Rectal smooth muscle tissue (tissue), 1 donor: Measurements from ENCODE around the gene ERAS.

Experiments
- H3K27ac ChIP-seq: one replicate; pipeline ENCODE4 v1.7.0; 2013; ENCODE audit warnings: low read depth, low read length, inconsistent platforms
- H3K27me3 ChIP-seq: one replicate; pipeline ENCODE4 v1.7.0; 2013; ENCODE audit warnings: low read length; ENCODE audit not compliant: control insufficient read depth, insufficient read depth
- H3K36me3 ChIP-seq: one replicate; pipeline ENCODE4 v1.7.0; 2013; ENCODE audit warnings: low read length; ENCODE audit not compliant: control insufficient read depth, insufficient read depth
- H3K4me1 ChIP-seq: one replicate; pipeline ENCODE4 v1.7.0; 2013; ENCODE audit warnings: low read length; ENCODE audit not compliant: control insufficient read depth, insufficient read depth
- H3K4me3 ChIP-seq: one replicate; pipeline ENCODE4 v1.7.0; 2013; ENCODE audit warnings: low read length
- H3K9ac ChIP-seq: one replicate; pipeline ENCODE4 v1.7.0; 2013; ENCODE audit warnings: low read length

ERAS gene, protein sequence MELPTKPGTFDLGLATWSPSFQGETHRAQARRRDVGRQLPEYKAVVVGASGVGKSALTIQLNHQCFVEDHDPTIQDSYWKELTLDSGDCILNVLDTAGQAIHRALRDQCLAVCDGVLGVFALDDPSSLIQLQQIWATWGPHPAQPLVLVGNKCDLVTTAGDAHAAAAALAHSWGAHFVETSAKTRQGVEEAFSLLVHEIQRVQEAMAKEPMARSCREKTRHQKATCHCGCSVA

DNA sequence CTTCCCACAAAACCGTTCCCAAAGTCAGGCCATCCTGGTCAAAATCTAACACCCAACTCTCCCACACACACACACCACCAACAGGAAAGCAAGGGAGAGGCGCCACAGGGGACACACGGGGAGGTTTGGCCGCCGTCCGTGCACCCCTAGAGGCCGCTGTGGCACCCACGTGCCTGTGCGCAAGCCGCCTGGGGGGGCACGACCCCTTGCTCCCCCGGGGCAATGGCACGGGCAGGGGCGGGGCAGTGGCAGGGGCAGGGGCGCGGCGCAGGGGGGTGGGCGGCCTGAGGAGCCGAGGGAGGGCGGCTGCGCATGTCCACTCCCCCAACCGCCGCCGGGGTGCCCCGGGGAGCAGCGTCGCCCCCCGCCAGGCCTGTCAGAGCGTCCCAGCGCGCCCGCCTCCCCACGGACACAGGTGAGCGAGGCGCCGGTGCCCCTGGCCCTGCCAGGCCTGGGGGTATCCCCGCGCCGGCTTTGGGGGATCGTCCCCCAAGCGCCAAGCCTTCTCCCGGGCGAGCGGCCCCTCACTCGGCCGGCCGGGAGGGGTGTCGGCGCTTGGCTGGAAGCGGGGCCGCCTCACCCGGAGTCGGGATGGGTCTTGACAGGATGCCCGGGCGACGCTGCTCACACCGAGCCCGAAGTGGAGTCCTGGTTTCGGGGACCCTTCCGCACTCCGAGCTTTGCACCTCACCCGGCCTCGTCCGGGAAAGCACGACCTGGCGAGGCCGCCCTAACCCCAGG is at the start of gene ERAS:
TSS of gene ERAS (plus strand) at position 379 of the 741 bp plus-strand sequence. CDS start 2,611 bp downstream, outside the sequence.
- Histone ChIP-seq H3K4me1 (no peaks in the 10 kb centered on the region), H3K27ac (no peak within 1 kb of the TSS), H3K4me3 (no peak within 1 kb of the TSS), H3K9ac (no peak within 1 kb of the TSS), H3K27me3 (peaks cover 8% of the 10 kb centered on the region), H3K36me3 (peaks cover 18% of the 10 kb centered on the region)

DNA sequence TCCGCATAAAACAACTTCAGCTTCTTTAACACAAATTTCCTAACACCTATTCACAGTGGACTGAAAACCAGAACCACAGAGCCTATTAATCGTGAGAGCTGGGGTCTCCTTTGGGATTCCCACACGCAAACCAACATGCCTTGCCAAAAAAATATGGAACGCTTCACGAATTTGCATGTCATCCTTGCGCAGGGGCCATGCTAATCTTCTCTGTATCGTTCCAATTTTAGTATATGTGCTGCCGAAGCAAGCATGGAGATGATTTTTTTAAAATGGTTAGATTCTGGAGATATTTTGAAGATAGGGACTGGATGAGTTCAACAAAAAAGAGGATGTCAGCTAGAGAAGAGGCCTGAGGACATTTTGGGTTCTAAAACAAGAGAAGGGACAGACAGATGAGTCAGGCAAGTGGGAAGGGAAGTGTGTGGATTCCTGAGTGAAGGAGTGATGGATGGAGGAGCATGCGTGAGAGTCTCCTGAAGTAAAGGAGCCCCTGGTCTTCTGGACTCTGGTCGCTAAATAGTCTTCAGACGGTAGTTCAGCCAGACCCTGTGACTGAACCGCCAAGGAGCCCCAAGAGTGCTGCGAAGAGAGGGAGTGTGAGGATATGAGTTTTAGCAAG is 49.4 kb upstream of the ERAS start:
- Histone ChIP-seq H3K4me3 (no peak overlapping the region), H3K4me1 (no peaks in the 10 kb centered on the region)

DNA sequence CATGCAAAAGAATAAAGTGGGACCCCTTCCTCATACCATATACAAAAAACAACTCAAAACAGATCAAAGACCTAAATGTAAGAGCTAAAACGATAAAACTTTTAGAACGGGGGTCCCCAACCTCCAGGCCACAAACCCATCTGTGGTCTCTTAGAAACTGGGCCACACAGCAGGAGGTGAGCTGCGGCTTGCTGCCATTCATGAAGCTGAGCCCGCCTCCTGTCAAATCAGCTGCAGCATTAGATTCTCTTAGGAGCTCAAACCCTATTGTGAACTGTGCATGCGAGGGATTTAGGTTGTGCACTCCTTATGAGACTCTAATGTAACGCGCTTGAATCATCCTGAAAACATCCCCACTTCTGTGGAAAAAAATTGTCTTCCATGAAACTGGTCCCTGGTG is 46.9 kb upstream of the ERAS start:
- Histone ChIP-seq H3K4me3 (no peak overlapping the region), H3K4me1 (no peaks in the 10 kb centered on the region), H3K36me3 (no peaks in the 10 kb centered on the region), H3K27me3 (no peaks in the 10 kb centered on the region), H3K9ac (no peak overlapping the region), H3K27ac (no peak overlapping the region)

More for the DNA sequence above, 49.4 kb upstream of the ERAS start:
- H3K9ac ChIP-seq = no peak overlapping the region
- H3K27me3 ChIP-seq = peaks cover 4% of the 10 kb centered on the region
- no peaks in the 10 kb centered on the region for H3K36me3 ChIP-seq
- no peak overlapping the region for H3K27ac ChIP-seq

DNA sequence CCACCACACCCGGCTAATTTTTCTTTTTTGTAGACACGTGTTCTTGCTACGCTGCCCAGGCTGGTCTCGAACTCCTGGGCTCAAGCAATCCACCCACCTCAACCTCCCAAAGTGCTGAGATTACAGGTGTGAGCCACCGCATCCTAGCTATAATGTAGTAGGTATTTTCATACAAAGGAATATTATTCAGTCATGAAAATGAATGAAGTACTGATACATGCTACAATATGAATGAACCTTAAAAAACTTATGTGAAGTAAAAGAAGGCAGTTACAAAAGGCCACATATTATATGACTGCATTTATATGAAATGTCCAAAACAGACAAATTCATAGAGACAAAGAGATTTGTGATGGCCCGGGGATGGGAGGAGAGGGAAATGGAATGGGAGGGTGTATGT is 44.6 kb upstream of the ERAS start:
- H3K27me3 ChIP-seq = no peaks in the 10 kb centered on the region
- no peaks in the 10 kb centered on the region for H3K36me3 ChIP-seq
- no peak overlapping the region for H3K9ac ChIP-seq
- no peaks in the 10 kb centered on the region for H3K4me1 ChIP-seq
- H3K27ac ChIP-seq = no peak overlapping the region
- no peak overlapping the region for H3K4me3 ChIP-seq

DNA sequence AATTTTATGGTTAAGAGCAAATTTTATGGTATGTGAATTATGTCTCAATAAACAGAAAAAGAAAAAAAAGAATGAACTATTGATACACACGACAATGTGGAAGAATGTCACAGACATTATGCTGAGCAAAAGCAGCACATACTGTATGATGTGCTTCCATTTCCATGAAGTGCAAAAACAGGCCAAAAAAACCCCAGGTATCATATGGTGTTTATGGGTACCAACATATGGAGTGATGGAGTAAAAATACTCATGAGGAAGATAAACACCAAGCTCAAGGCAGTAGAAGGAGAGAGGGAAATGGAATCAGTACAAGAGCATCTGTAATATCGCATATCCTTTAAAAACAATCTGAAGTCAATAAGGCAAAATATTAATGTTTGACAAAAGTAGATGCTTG is 44.1 kb upstream of the ERAS start:
- Histone ChIP-seq H3K27ac (no peak overlapping the region), H3K36me3 (no peaks in the 10 kb centered on the region), H3K4me3 (no peak overlapping the region), H3K9ac (no peak overlapping the region), H3K4me1 (no peaks in the 10 kb centered on the region), H3K27me3 (no peaks in the 10 kb centered on the region)

DNA sequence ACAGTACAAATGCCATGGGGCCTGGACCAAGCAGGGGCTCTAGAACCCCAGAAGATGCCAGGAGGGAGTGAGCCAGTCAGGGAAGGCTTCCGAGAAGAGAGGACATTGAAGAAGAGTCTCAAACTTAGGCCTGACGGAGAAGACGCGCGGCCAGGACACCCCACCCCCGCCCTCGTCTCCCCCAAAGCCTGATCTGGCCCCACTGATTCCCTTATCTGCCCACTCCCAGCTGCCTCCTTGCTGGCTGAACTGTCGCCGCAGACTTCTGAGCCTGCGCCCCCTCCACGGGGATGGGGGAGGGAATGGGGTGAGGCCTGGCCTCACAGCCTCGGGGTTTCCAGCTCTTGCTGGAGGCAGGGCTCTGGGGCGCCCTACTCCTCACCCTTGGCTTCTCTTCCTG is 43.5 kb upstream of the ERAS start:
- no peak overlapping the region for H3K9ac ChIP-seq
- no peaks in the 10 kb centered on the region for H3K27me3 ChIP-seq
- no peaks in the 10 kb centered on the region for H3K4me1 ChIP-seq
- no peak overlapping the region for H3K4me3 ChIP-seq
- no peaks in the 10 kb centered on the region for H3K36me3 ChIP-seq
- H3K27ac ChIP-seq = no peak overlapping the region

DNA sequence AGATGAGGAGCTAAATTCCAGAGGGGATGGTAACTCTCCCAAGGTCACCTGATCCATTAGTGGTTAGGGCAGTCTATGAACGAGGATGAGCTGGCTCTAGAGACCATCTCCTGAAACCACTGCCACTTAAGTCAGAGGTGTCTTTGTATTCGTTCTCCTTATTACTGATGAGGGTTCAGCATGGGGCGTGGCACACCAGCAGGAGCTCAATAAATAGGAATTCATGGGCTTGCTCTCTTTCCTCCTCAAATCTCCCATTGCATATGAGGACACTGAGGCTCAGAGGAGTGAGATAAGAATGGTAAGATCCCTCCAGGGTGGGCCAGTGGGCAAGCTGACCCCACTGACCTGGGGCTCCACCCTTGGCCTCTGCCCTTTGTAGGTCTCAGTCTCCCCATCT is 41.6 kb upstream of the ERAS start:
- Histone ChIP-seq H3K36me3 (no peaks in the 10 kb centered on the region), H3K9ac (no peak overlapping the region), H3K27ac (no peak overlapping the region), H3K4me1 (no peaks in the 10 kb centered on the region), H3K4me3 (no peak overlapping the region), H3K27me3 (peaks cover 4% of the 10 kb centered on the region)

DNA sequence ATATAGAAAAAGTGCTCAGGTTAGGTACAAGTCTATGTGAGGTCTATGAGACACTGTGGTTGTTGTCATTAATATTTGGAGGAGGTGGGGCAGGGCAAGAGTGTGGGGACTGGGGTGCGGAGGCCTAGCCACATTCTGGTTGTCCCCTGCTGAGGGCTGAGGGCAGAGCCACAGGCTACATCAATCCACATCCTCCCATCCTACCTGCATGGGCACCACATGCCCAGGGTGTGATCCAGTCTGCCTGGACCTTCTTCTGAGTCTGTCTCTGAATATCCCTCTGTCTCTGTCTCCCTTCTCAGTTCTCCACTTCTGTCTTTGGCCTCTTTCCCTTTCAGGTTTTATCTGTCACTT is 41.1 kb upstream of the ERAS start:
- Histone ChIP-seq H3K27ac (no peak overlapping the region), H3K9ac (no peak overlapping the region), H3K4me1 (no peaks in the 10 kb centered on the region), H3K36me3 (no peaks in the 10 kb centered on the region), H3K27me3 (peaks cover 4% of the 10 kb centered on the region), H3K4me3 (no peak overlapping the region)

DNA sequence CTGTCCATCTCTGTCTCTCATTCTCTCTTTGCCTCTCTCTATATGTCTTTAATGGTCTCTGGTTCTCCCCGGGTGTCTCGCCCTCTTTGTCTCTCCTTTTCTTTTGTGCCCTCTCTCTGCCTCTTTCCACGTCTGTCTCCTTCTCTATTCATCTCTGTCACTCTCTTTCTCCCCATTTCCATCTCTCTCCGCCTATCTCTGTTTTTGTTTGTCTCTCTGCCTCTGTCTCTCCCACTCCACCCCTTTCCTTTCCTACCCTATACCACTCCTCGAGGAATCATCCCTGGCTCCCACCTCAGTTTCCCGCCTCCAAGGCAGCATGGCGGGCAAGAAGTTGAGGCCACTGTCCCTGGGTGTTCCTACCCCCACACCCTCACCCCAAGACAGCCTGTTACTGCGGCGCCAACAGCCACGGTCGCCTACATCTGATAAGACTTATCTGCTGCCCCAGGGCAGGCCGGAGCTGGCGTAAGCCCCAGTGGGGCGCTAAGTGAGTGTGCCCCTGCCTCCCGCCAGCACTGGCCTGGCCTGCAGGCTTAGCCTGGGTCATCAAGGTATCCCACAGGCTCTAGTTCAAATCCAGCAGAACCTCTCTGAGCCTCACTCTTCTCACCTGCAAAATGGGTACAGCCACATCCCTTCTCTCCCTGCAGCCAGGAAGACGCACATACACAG is 40.6 kb upstream of the ERAS start:
- H3K27ac ChIP-seq = no peak overlapping the region
- H3K4me1 ChIP-seq = no peaks in the 10 kb centered on the region
- peaks cover 4% of the 10 kb centered on the region for H3K27me3 ChIP-seq
- H3K36me3 ChIP-seq = no peaks in the 10 kb centered on the region
- no peak overlapping the region for H3K9ac ChIP-seq
- no peak overlapping the region for H3K4me3 ChIP-seq

DNA sequence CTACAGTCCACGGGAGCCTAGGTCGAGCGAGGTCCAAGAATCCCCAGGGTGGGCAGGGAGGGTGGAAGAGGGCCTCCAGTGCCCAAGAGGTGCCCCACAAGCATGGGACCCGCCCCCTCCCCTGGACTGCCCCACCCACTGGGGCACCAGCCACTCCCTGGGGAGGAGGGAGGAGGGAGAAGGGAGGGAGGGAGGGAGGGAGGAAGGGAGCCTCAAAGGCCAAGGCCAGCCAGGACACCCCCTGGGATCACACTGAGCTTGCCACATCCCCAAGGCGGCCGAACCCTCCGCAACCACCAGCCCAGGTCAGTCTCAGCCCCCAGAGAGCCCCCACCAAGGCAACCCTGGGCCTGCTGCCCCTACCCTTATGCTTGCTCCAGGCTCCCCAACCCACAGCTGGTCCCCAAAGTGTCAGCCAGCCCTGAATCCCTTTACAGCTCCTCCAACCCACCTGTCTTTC is 39.9 kb upstream of the ERAS start, which contains the start of gene GATA1:
TSS of gene GATA1 (plus strand) at position 250 of the 460 bp plus-strand sequence. CDS start 4,520 bp downstream, outside the sequence.
- H3K27me3 ChIP-seq = peaks cover 4% of the 10 kb centered on the region
- H3K4me3 ChIP-seq = no peak within 1 kb of the TSS
- H3K4me1 ChIP-seq = no peaks in the 10 kb centered on the region
- H3K27ac ChIP-seq = no peak within 1 kb of the TSS
- H3K36me3 ChIP-seq = no peaks in the 10 kb centered on the region
- H3K9ac ChIP-seq = no peak within 1 kb of the TSS

DNA sequence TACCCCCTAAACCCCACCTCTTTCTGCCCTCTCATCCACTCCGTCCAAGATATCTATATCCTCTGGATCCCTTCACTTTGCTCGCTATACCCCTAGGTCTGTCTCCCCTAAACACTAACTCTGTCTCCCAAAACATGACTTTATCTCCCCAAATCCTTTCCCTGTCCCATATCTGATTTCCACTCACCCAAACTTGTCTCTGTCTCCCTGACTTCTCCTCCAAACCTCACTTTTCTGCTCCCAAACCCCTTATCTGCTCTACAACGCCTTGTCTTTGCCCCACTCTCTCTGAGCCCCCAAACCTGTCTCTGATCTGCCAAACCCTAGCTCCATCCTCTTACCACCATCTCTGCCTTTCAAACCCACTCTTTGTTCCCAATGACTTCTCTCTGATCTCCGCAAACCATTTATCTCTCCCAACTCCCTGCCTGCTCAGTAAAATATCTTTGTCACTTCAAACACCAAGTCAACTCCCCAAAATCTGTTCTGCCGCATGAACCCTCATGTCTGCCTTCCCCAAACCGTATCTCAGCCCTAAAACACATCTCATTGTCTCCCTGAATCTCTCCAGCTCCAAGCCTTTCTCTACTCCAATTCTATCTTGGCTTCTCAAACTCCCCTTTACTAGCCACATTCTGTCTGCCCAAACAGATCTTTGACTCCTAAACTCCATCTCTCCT is 39.3 kb upstream of the ERAS start:
- no peaks in the 10 kb centered on the region for H3K4me1 ChIP-seq
- no peak overlapping the region for H3K9ac ChIP-seq
- peaks cover 4% of the 10 kb centered on the region for H3K27me3 ChIP-seq
- H3K4me3 ChIP-seq = no peak overlapping the region
- H3K36me3 ChIP-seq = no peaks in the 10 kb centered on the region
- no peak overlapping the region for H3K27ac ChIP-seq
